Epithelial cell of esophagus (primary cell): ENCODE data around the gene PARD3B.

ENCODE experiments used
- DNase-seq: peaks from one replicate; pipeline ENCODE4 v3.0.0; 2010; ENCODE audit warnings: low read depth
- H3K4me3 ChIP-seq: 2 replicates; pipeline ENCODE4 v1.5.1; 2011; ENCODE audit warnings: mild to moderate bottlenecking, low read length, control low read depth
- TF ChIP-seq, protein P1 (sequence below): IDR thresholded peaks from 2 replicates; pipeline ENCODE4 v1.5.1; 2011; ENCODE audit warnings: low read depth, mild to moderate bottlenecking, low read length, control low read depth, inconsistent platforms; ENCODE audit not compliant: insufficient read depth; ENCODE audit errors: missing control alignments

Gene PARD3B

DNA sequence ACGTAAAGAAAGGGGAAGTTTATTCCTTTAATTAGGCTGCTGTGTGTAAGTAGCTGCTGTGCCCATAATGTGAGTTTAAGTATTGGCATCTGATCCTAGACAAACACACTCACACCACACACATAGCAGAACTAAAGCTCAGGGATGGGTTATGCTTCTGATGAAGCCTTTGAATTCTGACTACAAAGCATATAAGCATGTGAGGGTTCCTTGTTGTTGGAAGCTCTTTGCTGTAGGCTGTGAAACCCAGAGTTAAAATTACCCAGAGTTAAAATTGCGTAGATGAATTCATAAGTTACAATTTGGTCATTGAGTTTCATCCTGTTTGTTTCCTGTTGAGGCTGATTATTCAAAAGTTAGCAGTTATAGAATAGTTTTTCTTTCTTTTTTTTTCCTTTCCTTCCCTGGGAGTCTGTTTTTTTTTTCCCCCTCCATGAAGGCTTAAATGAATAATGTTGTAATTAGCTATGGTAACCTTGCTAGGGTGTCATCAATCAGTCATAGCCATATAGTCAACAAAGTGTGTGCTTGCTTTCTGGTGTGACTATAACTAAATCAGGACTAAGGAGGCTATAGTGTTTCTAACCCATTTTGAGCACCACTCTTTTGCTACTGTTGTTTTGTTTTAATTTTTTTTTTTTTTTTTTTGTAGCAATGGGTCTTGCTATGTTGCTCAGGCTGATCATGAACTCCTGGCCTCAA, 426.1 kb downstream of the PARD3B start:
- DNase-seq = no peak
- TF ChIP-seq, protein P1, sequence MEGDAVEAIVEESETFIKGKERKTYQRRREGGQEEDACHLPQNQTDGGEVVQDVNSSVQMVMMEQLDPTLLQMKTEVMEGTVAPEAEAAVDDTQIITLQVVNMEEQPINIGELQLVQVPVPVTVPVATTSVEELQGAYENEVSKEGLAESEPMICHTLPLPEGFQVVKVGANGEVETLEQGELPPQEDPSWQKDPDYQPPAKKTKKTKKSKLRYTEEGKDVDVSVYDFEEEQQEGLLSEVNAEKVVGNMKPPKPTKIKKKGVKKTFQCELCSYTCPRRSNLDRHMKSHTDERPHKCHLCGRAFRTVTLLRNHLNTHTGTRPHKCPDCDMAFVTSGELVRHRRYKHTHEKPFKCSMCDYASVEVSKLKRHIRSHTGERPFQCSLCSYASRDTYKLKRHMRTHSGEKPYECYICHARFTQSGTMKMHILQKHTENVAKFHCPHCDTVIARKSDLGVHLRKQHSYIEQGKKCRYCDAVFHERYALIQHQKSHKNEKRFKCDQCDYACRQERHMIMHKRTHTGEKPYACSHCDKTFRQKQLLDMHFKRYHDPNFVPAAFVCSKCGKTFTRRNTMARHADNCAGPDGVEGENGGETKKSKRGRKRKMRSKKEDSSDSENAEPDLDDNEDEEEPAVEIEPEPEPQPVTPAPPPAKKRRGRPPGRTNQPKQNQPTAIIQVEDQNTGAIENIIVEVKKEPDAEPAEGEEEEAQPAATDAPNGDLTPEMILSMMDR = no peak
- H3K4me3 ChIP-seq = no peak overlapping the region

DNA sequence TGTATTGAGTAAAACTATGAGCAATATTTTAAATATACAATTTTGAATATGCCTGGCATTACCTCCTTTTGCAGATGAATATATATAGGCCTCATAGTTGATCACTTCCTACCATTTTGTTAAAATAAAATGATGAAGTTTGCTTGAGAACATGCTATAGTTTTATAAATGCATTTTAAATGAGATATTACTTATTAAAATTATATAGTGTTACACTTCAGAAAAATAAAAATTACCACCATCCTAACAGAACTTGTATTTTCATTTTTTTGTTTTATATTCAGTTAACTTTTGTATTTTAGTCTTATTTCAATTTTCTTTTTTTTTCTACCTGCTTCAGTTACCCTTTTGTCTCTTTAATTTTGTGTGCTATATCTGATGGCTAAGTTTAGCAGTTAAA, 426.9 kb downstream of the PARD3B start:
- no peak for DNase-seq
- no peak overlapping the region for H3K4me3 ChIP-seq
- TF ChIP-seq, protein P1 = no peak

DNA sequence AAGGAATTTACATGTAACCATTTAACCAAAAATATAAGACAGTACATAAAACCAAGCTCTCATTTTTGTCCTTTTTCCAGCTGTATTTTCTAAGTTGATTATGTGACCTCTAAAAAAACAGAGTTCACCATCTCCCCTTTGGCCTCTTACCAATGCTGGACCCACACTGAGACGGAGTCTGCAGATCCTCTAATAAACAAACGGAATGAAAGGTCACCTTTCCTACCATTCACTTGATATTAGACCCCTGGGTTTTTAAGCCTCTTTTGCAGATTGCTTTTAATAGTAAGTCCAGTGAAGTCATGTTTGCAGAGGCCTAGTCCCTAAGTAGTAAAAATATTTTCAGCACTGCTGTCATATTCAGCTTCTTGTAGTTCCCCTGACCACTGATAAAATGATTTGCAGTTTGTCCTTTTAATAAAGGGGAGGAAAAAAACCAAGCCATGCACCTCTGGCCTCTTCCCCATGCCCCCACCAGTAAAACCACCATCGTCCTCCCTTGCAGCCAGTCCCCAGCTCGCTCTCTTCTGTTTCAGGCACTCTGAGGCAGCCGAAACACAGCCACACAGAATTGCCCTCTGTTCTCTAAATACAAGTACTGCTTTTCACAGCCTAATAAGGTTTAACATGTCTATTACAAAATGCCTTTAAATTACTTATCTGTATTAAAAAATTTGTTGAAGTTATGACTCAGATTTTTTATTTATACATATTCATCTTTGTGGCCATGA, 427.5 kb downstream of the PARD3B start:
- no peak for DNase-seq
- TF ChIP-seq, protein P1 = no peak
- no peak overlapping the region for H3K4me3 ChIP-seq

DNA sequence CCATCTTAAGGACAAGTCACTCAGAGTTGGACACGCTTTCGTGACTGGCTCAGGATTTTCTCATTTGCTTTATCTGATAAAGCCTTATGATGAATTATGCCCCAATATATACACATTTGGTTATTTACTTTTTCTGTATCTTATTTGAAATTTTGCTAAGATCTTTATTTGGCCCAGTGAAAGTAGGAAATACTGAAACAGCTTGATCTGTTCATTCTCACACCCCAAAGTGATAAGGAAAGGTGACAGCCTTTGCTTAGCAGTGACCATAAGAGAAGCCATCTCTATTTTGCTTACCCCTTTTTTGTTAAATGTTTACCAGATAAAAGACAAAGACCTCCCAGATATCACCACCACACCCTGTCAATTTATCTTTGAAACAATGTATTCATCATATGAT, 428.3 kb downstream of the PARD3B start:
- DNase-seq = no peak
- no peak overlapping the region for H3K4me3 ChIP-seq
- TF ChIP-seq, protein P1 = no peak

DNA sequence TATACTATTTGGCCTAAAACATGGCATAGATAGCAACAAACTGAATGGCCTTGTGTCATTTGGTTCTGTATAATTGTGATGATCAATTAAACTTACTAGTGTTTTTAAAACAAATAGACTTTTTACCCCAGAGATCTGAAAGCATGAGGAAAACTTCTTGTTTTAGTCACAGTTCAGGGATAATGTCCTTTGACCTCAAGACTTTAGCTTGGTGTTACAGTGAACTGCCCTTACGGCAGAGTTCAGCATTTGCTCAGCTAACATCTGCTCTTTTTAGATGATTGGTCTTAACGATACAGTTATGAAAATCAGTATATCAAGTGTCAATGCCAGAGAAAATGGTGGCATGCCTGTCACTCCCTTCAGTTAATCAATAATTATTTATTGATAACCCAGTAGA, 429.2 kb downstream of the PARD3B start:
- no peak overlapping the region for H3K4me3 ChIP-seq
- TF ChIP-seq, protein P1 = no peak
- no peak for DNase-seq

DNA sequence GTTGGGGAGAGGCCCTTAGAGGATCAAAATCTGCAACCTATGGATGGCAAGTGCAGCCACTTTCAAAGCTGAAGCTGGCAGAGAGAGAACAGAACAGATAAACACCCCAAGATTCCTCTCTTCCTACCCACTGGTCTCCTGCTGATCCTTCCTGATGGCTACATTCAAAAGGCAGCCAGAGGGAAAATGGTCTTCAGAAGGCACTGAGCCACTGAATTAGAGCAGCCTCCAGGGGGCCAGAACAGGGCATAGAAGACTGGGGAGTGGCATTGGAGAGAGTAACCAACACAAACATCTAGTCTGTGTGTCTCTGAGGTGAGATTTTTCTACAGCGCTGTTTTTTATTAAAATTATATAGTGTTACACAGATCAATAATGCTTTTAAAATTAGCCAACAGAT, 432.6 kb downstream of the PARD3B start:
- TF ChIP-seq, protein P1 = no peak
- H3K4me3 ChIP-seq = no peak overlapping the region
- no peak for DNase-seq
